KG1 (cell line): Measurements from ENCODE around the gene CD27.
"Not testable (repeated sequence)": the region's sequence is repeated elsewhere in the genome, so short reads cannot be mapped to it uniquely, and the experiment has no call there.

Experiments used
- DNase-seq: peaks from one replicate; lab custom pipeline; 2025; lab: John Stamatoyannopoulos, UW

Gene CD27

DNA sequence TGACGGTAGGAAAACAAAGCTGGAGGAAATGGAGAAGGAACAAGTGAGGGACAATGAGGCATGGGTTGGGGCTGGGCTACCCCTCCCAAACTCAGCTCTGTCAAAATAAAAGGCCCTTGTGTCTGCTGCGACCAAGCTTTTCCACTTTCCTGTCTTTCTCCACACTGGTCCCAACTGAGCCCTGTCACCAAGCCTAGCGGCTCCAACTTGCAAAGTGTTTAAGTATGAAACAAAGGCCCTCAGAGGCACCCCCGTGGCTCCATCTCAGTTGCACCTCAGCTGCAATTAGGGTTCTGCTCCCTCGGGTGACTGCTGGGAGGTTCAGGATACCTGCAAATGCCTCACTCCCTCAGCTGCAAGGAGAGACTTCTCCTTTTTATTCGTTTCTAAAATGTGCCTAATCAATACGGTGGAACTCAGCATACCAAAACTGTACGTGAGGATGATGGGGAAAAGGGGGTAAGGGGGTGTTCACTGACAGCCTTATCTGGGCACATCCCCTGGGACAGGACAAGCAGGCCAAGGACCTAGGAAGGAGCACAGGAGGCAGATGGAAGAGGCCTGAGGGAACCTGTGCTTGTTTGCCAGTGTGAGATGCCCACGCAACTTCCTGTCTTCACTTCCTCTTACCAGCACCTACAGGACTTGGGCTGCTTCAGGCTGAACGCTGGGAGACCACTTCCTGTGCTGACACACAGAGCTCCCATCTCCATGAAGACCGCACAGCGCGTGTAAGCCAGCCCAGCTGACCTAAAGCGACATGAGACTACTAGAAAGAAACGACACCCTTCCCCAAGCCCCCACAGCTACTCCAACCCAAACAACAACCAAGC lies 16.9 kb downstream of the CD27 start:
- DNase-seq, result peak; percentile 85

DNA sequence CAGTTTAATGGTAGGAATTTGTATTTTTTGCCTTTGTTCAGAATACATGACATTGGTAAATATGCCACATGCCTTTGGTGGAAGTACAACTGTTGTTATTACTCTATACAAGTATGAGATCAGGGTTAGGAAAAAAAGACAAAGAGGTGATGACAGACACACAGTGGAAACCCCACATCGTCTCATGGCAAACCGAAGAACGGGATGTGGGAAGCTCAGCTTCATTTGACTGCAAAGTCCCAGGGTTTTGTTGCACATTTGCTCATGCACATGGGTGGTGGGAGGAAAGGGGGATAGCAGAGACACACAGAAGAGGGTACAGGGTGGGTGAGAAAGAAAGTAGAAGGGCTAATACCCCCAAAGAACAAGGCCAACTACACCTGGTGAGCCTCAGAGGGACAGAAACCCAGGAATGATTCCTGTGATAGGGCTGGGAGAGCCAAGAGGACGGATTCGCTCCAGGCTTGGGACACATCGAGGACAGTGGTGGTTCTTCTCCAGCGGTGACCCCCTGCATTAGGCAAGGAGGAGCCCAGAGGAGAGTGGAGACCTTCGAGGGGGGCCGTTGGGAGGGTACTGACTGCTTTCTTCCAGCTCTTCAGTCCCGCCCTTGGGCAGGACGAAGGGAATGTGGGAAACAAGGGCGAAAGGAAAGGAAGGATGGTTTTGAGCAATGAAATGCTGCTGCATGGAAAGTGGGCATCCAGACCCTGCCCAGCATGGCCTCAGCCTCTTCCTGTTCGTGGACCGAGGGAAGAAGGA lies 17.7 kb downstream of the CD27 start:
- no peak for DNase-seq

DNA sequence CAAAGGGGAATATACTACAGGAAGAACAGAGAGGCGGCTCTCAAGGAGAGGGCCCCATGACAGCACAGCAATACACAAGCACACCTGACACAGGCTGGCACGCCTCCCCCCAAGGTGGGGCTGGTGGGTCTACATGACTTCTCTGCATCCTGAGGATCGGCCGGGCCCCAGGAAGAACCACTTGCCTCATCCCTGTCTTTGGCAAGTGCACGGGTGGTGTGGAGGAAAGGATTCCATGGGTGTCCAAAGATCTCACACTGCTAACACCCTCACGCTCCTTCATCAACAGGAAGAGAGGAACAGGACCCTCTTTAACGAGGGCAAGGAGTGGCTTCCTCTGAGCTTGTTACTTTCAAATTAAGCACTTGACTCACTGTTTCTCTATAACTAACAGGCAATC lies 18.5 kb downstream of the CD27 start:
- no peak for DNase-seq

DNA sequence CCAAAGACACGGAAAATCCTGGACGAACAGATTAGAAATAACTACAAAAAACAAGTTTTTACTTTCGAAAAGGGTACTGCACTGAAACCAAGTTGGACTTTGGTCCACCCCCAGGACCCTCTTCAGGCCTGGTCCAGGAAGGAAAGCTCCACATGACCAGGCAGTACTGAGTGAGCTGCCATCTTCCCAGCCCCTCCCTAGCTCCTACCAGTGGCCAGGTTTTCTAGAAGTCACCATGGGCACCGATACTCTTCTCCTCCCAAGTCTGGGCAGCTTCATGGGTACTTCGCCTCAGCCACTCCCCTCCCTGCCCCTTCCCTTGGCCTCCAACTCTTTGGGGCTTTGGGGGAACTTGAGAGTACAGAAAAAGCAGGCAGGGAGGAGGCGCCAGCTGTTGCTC lies 19.1 kb downstream of the CD27 start:
- no peak for DNase-seq

DNA sequence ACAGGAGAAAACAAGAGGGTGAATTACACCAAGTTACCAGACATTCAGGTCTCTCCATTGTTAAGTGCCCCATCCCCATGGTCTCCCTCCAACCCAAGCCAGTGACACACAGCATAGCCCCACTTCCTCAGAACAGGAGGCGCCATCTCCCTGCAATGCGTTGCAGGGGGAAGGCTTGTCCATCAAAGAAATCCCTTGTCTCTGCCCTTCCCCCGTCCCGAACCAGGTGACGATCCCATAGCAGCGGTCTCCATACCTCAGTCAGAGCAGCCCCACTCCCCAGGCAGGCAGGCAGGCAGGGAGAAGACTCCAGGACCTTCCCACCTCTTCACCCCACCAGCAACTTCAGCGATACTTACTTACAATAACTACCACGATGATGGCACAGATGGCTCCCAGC lies 19.8 kb downstream of the CD27 start:
- no peak for DNase-seq

DNA sequence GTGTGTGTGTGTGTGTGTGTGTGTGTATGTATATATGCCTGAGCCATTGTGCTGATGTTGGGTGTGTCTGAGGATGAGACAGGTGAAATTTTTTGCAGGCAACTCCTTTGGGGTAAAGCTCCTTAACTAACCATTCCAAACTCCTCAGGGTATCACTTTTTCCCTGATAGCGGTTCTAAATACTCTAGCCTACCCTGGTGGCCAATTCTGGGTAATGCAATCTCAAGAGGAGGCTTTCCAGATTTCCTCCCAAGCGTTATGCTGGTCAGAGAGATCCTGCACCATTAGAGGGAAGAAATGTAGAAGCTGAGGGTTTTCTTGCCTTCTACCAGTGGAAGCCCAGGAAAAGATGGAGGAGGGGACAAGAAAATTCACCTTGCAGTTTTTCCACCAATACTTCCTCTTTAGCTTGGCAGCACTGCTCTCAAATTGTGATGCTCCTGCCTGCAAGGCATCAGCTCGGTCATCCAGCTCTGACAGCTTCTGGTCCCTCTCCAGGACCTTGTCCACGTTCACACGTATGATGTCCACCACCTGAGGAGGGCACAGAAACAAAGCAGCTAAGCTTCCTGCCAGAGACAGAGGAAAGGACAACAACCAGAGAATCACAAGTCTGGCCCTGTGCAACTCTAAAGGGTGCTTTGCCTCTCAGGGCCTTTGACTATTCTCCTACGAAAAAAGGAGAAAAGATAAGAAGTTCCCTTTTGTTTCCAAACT lies 20.9 kb downstream of the CD27 start:
- DNase-seq, result peak; percentile 34

DNA sequence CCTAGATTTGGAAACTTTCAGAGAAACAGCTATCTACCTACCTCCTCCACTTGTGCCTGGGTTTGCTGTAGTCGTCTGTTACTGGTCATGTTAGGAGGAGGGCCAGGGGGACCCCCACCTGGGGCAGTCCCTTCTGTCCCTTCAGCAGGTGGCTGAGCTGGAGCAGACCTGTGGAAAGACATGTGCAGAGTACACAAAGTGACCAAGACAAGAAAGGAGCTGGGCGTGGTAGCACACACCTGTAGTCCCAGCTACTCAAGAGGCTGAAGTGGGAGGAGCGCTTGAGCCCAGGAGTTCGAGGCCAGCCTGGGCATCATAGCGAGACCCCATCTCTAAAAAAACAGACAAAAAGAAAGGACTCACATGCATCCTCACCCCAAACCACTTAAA lies 21.4 kb downstream of the CD27 start:
- DNase-seq, result no peak

DNA sequence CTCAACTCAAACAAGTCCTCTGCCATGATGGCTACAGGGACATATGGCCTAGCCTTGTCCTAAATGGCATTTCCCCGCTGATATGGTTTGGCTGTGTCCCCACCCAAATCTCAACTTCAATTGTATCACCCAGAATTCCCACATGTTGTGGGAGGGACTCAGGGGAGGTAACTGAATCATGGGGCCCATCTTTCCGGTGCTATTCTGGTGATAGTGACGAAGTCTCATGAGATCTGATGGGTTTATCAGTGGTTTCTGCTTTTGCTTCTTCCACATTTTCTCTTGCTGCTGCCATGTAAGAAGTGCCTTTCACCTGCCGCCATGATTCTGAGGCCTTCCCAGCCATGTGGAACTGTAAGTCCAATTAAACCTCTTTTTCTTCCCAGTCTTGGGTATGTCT lies 22.0 kb downstream of the CD27 start:
- not testable (repeated sequence) for DNase-seq

DNA sequence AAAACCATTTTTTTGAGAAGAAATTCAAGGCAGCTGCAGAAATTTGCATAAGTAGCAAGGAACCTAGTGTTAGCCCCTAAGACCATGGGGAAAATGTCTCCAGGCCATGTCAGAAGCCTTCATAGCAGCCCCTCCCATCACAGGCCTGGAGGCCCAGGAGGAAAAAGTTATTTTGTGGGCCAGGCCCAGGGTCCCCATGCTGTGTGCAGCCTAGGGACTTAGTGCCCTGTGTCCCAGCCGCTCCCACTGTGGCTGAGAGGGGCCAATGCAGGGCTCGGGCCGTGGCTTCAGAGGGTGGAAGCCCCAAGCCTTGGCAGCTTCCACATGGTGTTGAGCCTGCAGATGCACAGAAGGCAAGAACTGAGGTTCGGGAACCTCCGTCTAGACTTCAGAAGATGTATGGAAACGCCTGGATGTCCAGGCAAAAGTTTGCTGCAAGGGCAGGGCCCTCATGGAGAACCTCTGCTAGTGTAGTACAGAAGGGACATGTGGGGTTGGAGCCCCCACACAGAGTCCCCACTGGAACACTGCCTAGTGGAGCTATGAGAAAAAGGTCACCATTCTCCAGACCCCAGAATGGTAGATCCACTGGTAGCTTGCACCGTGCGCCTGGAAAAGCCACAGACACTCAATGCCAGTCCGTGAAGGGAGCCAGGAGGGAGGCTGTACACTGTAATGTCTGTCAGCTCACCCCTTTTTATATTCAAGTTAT lies 23.0 kb downstream of the CD27 start:
- not testable (repeated sequence) for DNase-seq

DNA sequence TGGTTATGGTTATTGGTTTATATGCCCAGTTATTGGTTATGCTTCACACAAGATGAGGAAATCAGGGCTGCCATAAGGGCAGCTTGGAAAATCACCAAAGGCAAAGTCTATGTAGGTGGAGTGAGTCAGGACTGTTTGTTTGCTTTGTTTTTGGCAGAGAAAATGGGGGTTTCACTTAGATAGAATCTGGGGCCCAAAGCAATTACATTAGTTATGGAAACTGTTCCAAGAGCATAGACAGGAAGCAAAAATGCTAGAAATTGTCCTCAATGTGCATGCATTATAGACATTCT lies 23.5 kb downstream of the CD27 start:
- DNase-seq, result no peak

DNA sequence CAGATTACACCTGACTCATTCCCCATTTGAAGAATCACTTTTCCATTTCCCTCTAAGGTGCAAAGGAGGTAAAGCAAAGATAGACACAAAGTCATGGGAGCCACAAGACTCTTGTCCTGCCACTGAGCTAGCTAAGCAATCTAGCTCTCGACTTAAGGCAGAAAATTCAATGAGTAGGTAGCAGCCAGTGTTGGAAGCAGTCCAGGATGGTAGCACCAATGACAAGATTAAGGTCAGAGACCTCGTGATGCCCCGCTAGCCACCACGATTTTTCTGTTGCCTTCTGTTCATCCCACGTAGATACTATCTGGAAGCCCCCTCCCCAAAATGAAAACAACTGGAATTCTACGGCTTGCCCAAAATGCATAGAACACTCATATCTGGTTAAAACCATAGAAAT lies 24.3 kb downstream of the CD27 start:
- no peak for DNase-seq

DNA sequence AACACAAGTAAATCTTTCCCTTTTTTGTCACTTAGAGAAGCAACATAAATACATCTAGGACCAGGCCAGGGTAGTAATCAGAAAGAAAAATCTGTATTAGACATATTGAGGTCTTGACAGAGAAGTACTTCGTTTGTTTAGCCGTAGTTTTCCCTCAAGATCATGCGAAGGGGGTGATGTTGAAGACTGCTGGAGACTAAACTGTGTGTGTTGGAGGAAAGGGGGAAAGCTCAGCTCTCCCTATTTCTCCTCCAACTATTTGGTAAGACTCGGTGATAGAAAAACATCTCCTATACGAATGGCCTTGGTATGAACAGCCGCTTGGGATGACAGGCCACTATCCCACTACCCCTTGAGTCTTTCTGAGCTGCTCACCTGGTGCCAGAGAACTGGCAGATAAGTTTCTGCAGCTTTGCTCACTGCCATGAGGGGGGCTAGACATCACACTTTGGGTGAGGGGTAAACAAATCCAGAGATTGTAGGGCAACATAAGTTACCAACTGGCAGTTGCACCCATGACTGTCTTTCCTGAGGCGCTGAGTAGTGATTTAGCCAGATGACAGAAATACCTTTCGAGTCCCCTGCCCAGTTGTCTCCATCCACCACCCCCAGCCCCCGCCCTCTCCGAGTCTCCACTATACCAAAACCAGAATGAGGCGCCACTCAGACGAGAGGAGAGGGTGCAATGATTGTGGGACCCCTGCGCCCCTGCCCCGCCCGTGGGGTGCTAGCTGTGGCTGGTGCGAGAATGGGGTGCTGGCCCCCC lies 25.0 kb downstream of the CD27 start:
- no peak for DNase-seq

DNA sequence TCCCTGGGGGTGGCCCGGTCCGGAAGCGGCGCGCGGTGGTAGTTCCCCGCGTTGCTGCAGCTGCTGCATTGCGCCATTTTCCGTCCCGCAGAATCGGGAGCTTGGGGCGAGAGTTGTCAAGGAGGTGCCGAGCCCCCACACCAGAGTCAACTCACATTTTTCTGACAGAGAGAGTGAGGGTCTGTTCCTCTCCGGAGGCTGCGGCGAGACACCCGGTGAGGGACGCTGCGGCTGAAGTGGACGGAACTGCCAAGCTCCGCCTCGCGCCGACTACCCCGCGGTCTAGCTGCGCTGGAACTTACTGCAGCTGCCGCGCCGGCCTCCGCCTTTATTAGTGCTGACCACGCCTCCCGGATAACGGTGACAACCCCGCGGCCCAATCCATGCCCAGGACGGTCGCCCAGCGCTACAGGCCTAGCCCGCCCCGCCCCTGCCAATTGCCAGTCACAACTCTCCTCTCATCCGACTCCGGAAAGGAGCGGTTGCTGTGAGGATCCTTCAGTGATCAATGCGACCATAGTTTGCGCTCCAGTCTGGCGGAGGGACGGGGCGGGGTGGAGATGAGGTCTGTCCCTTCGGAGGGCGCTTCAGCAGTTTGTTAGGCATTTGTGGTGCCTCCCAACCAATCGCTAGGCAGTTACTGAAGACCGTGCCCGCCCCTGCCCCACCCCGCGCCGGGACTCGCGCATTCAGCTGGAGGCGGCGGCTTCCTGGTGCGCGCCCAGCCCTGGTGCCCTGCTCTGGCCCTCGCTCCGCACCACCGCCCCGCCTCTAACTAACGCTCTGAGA lies 25.8 kb downstream of the CD27 start, which contains the start of gene VAMP1:
Gene VAMP1 (minus strand): TSS at position 303 of the 789 bp plus-strand sequence. CDS start 146 bp downstream, at position 157.
- peak; percentile 95 for DNase-seq

DNA sequence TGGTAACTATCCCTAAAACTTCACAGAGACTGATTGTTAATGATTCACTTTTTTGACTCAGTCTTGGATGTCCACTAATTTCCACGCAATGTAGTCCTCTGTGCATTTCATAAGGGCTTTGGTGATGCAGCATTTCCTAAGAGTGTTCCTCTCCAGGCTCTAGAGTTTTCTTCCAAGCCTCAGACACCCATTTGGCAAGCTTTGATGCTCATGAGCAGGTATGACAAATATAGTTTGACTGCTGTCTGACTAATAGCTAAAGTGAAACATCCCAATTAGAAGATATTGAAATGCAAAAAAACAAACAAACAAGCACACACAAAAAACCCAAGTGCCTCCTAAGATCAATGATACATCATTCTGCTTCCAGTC lies 27.2 kb downstream of the CD27 start:
- no peak for DNase-seq

DNA sequence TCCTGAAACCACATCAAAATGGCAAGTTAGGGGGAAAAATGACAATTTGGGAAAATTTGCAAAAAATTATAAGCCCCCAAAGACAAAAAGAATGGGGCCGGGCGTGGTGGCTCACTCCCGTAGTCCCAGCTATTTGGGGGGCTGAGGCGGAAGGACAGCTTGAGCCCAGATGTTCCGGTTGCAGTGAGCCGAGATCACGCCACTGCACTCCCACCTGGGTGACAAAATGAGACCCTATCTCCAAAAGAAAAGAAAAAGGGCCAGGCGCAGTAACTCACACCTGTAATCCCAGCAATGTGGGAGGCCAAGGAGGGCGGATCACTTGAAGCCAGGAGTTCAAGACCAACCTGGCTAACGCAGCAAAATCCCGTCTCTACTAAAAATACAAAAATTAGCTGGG lies 27.7 kb downstream of the CD27 start:
- DNase-seq, result no peak

DNA sequence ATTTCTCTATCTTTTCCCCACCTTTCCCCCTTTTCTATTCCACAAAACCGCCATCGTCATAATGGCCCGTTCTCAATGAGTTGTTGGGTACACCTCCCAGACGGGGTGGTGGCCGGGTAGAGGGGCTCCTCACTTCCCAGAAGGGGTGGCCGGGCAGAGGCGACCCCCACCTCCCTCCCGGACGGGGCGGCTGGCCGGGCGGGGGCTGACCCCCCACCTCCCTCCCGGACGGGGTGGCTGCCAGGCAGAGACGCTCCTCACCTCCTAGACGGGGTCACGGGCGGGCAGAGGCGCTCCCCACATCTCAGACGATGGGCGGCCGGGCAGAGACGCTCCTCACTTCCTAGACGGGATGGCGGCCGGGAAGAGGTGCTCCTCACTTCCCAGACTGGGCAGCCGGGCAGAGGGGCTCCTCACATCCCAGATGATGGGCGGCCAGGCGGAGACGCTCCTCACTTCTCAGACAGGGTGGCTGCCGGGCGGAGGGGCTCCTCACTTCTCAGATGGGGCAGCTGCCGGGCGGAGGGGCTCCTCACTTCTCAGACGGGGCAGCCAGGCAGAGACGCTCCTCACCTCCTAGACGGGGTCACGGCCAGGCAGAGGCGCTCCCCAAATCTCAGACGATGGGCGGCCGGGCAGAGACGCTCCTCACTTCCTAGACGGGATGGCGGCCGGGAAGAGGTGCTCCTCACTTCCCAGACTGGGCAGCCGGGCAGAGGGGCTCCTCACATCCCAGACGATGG lies 30.6 kb downstream of the CD27 start:
- not testable (repeated sequence) for DNase-seq

DNA sequence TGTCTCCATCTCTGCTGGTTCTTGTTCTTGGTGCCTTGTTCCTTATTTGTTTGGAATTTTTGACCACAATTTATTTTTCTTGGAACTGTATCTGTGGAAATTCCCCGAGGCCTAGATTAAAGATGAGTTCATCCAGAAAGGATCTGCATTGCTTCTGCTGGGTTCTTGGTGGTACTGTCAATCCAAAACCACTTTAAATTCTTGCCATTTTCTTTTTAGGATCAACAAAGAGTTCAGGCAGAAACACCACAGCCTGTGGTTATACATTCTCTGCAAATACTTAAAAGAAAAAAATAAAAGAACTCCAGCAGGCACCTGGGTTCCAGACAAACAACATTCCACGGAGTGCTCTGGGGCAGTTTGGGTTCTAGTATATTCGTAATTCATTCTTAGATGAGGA lies 31.7 kb downstream of the CD27 start:
- DNase-seq, result no peak

DNA sequence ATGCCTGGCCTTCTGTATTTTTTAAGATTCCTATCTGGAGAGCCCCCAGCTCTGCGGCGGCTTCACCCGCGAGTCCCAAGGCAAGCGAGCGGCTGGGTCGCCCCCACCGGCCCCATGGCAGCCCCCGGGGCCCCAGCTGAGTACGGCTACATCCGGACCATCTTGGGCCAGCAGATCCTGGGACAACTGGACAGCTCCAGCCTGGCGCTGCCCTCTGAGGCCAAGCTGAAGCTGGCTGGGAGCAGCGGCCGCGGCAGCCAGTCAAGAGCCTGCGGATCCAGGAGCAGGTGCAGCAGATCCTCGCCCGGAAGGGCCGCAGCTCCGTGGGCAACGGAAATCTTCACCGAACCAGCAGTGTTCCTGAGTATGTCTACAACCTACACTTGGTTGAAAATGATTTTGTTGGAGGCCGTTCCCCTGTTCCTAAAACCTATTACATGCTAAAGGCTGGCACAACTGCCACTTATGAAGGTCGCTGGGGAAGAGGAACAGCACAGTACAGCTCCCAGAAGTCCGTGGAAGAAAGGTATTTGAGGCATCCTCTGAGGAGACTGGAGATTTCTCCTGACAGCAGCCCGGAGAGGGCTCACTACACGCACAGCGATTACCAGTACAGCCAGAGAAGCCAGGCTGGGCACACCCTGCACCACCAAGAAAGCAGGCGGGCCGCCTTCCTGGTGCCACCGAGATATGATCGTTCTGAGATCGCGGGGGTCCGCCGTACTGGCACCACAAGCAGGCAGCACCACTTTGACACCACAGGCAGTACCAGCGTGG lies 33.0 kb downstream of the CD27 start:
- DNase-seq, result not testable (repeated sequence)

DNA sequence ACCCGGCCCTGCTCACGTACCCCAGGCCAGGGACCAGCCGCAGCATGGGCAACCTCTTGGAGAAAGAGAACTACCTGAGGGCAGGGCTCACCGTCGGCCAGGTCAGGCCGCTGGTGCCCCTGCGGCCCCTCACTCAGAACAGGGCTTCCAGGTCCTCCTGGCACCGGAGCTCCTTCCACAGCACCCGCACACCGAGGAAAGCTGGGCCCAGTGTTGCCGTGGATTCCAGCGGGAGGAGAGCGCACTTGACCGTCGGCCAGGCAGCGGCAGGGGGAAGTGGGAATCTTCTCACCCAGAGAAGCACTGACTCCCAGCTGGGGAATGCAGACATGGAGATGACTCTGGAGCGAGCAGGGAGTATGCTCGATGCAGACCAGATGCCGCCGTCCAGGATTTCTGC lies 33.7 kb downstream of the CD27 start:
- no peak for DNase-seq
